Stimulated activated CD8-positive, alpha-beta memory T cell treated with anti-CD3 and anti-CD28 coated beads, Interleukin-4, amount 100 ng/mL, for 1 hour (primary cell): Measurements from ENCODE around the gene CDH12.

Experiments
- DNase-seq, 2 donors: peaks; one replicate each; pipeline ENCODE4 v3.0.0-alpha.2; 2020; ENCODE audit warnings: low read depth in 2 of 2, low spot score in 1 of 2

CDH12 gene

DNA sequence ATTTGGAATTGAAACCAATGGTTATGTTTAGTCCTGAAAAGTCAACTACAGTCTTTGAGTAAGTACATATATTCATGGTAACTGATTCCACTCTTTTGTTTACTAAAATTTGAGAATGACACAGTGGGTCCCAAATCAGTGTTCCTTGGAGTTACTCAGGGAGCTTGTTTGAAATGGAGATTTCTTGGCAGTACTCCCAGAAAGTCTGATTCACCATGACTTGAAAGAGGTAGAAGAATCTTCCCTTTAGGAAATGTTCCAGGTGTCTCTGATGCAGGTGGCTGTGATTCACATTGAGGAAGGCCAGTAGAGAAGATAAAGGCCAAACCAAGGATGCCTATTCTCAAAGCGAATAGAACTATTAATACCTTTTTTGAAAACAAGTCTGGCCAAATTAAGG is 1078.3 kb downstream of the CDH12 start:
- no peak for DNase-seq

DNA sequence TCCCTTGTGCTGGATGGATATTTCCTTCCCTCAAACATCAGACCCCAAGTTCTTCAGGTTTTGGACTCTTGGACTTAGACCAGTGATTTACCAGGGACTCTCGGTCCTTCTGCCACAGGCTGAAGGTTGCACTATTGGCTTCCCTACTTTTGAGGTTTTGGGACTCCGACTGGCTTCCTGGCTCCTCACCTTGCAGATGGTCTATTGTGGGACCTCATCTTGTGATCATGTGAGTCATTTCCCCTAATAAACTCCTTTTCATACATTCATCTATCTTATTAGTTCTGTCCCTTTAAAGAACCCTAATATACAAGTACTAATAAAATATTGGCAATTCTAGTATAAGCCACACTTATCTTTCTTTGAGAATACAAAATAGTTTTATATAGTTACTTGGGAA is 1078.9 kb downstream of the CDH12 start:
- no peak for DNase-seq

DNA sequence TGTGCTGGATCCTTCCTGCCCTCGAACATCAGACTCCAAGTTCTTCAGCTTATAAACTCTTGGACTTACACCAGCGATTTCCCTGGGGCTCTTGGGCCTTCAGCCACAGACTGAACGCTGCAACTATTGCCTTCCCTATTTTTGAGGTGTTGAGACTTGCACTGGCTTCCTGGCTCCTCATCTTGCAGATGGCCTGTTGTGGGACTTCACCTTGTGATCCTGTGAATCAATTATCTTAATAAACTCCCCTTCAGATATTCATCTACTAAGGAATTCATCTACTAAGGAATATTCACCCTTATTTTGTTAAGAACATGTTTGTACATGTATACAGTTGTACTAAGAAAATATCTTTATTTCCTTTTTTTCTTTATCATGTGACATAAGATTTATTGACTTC is 1079.7 kb downstream of the CDH12 start:
- no peak for DNase-seq

DNA sequence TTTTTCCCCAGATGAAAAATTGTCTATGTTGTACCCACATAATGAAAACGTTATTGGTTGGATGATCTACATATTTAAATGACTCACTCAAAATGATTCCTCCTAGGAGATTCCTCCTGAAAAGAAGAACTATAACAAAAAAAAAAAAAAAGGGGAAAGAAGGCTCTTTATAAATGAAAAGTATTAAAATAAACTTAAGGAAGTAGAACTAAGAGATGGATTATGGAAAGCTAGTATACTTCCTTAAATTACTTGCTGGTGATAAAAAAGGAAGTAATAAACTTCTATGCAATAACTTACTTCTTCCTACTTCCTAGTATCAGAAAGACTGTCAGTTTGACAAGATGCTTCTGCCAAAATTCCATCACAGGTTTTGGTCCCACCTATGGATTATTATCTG is 1087.7 kb downstream of the CDH12 start:
- DNase-seq: no peak

DNA sequence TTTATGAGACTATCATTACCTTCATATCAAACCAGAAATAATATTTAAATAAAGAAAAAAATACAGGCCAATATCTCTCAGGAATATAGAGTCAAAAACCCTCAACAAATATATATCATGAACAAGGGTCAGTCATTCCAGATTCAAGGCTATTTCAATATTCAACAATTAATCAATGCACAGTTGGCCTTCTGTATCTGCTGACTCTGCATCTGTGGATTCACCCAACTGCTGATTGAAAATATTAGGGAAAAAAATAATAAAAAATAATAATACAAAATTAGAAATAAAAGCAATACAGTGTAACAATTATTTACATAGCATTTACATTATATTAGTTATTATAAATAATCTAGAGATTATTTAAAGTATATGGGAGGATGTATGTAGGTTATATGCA is 1114.0 kb downstream of the CDH12 start:
- no peak for DNase-seq

DNA sequence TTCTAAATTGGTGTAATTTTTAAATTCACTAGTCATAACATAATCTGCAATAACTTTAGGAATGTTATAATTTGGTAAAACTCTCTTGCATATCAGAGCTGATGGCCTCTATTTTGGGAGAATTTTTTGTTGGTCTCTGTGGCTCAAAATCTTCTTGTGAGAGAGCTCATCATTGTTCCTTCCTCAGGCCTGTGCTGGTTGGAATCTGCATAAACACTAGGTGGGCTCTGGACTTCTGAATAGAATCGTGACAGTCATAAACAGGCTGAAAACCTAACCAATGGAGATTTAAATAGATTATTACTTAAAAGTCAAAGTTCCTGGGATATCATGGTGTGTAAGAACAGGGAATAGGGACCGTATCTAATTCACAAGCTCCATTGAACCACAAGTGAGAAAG is 1129.6 kb downstream of the CDH12 start:
- no peak for DNase-seq

DNA sequence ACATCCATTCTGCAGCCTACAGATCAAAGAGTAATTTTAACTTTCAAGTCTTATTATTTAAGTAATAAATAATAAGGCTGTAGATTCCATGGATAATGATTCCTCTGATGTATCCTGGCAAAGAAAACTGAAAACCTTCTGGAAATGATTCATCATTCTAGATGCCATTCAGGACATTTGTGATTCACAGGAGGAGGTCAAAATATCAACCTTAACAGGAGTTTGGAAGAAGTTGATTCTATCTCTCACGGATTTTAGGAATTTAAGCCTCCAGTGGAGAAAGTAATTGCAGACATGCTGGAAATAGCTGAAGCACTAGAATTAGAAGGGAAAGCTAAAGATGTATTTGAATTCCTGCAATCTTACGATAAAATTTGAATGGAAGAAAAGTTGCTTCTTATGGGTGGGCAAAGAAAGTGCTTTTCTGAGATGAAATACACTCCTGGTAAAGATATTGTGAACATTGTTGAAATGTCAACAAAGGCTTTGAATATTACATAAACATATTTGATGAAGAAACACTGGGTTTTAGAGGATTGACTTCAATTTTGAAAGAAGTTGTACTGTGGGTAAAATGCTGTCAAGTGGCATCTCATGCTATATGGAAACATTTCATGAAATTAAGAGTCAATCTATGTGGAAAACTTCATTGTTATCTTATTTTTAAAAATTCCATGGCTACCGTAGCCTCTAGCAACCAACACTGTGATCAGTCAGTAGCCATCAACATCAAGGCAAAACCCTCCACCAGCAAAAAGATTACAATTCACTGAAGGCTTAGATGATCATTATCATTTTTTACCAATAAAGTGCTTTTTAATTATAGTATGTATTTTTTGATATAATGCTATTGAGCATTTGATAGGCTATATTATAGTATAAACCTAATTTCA is 1141.0 kb downstream of the CDH12 start:
- DNase-seq: no peak

DNA sequence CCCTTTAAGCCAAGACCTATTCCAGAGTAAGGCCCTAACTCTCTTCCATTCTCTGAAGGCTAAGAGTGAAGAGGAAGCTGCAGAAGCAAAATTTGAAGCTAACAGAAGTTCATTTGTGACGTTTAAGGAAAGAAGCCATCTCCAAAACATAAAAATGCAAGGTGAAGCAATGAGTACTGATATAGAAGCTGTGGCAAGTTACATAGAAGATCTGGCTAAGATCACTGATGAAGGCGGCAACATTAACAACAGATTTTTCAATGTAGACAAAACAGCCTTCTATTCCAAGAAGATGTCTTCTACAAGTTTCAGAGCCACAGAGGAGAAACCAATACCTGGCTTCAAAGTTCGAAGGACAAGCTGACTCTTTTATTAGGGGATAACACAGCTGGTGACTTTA is 1143.4 kb downstream of the CDH12 start:
- DNase-seq: no peak

DNA sequence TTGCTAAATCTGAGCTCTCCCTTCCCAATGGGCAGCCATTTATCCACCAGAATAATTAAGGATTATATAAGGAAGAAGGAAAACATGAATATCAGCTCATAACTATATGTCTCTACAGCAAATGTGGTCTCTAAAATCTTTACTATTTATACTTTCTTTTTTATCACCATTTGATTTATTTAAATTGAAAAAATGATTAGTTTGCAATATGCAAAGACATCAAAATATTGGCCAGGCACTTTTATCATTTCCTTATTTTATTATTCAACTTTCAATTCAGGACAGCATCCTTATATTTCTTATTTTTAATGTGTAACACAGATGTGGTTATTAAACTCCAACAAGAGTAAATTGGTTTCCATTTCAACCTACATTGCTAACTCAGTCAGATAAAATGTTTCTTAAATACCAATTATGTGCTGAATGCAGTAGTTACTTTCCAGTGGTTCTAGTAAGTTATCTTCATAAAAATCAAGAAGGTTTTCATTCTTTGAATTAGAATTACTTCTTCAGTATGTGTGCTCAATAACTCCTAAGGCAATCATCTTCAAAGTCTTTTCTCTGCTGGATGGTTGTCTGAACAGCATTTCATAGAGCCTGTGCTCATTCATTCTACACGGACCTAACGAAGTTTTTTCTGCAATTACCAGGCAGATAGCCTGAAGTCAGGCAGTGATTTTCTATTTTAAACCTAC is 1148.0 kb downstream of the CDH12 start:
- no peak for DNase-seq

DNA sequence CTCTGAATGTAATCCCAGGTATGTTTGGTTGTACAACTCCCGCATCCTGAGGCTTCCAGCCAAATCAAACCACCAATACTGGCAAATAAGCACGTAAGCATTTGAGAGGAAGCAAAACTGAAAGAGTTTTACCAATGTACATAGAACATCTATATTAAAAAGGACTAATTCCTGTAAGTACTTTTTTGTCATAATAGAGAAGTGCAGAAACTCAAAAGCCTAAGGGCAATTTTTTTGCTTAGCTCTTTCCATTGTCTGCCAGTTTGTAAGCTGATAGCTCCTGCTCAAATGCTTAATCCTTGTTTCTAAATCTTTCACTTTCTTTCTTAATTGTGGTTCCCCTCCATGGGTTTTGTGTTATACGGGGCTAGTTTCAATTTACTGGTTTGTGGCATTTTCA is 1151.8 kb downstream of the CDH12 start:
- no peak for DNase-seq
